Esophagus muscularis mucosa (tissue), 3 donors: ENCODE measurements around the gene HMGN4.

ENCODE experiments used
- POLR2A ChIP-seq: fragments of 450-650 bp; IDR thresholded peaks from one replicate; pipeline ENCODE4 v1.6.1; 2017; ENCODE audit warnings: antibody characterized with exemption, moderate library complexity, mild to moderate bottlenecking, low read depth
- TF ChIP-seq, protein P1 (sequence below), 3 experiments: fragments of 200-600 bp in 2 of 3; fragments of 450-650 bp in 1 of 3; sonication (generic) in 2 of 3; IDR thresholded peaks; one replicate each; pipeline ENCODE4 v1.5.1; 2017 to 2019; ENCODE audit warnings: antibody characterized with exemption in 3 of 3, mild to moderate bottlenecking in 2 of 3, moderate library complexity in 1 of 3

GRCh38 chr6:26494117-26494516 lies 44.0 kb upstream of the HMGN4 start:
- TF ChIP-seq, protein P1, sequence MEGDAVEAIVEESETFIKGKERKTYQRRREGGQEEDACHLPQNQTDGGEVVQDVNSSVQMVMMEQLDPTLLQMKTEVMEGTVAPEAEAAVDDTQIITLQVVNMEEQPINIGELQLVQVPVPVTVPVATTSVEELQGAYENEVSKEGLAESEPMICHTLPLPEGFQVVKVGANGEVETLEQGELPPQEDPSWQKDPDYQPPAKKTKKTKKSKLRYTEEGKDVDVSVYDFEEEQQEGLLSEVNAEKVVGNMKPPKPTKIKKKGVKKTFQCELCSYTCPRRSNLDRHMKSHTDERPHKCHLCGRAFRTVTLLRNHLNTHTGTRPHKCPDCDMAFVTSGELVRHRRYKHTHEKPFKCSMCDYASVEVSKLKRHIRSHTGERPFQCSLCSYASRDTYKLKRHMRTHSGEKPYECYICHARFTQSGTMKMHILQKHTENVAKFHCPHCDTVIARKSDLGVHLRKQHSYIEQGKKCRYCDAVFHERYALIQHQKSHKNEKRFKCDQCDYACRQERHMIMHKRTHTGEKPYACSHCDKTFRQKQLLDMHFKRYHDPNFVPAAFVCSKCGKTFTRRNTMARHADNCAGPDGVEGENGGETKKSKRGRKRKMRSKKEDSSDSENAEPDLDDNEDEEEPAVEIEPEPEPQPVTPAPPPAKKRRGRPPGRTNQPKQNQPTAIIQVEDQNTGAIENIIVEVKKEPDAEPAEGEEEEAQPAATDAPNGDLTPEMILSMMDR (IDR thresholded peaks at IDR 0.05), result no peak
- no peak for TF ChIP-seq POLR2A
